HuH-7 (cell line): ENCODE results near the gene SLC6A18.
"Not testable (repeated sequence)": the region's sequence is repeated elsewhere in the genome, so short reads cannot be mapped to it uniquely, and the experiment has no call there.

Experiments
- DNase-seq: peaks from one replicate; pipeline ENCODE4 v3.0.0; 2011; ENCODE audit warnings: low spot score

The SLC6A18 gene

DNA sequence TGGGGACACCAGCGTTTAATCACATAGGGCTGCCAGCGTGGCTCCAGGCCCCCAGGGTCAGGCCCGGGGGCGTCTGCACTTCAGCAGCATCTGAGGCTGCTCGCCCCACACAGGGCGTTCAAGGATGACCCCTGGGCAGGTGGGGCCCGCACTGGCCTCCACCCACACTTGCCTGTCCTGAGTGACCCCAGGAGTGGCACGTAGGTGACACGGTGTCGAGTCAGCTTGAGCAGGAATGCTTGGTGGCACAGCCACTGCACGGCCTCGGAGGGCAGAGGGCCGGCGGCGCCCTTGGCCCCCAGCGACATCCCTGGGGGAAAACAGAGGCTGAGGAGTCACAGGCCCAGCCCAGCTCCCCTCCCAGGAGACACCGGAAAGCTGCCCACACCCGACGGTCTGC is 29.0 kb downstream of the SLC6A18 start:
- no peak for DNase-seq

- no peak for DNase-seq
These were observed 29.9 kb downstream of the SLC6A18 start for GRCh38 chr5:1255081-1255561.

GRCh38 chr5:1256776-1257175 is 31.6 kb downstream of the SLC6A18 start:
- DNase-seq: no peak

GRCh38 chr5:1257363-1257762 is 32.2 kb downstream of the SLC6A18 start:
- no peak for DNase-seq

- no peak for DNase-seq
These were observed 32.7 kb downstream of the SLC6A18 start for GRCh38 chr5:1257841-1258240.

- no peak for DNase-seq
These were observed 34.8 kb downstream of the SLC6A18 start for GRCh38 chr5:1259806-1260480.

DNA sequence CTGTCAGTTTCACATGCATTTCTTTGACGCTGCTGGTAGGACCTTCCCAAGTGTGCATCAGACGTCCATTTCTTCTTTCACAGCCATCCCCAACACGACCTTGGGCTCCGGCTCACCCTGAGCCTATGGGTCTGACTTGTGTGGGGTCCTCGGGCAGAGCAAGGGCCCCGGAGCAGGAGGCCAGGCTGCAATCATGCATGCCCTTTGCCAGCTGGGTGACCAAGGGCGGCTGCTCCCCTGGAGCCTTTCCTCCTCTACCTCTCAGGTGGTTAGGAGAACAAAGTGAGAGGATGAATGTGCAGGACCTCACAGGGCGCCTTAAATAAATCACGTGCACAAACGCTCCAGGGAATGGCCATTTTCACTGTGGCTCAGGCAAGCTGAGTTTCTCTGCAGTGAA is 36.5 kb downstream of the SLC6A18 start:
- DNase-seq: no peak

- DNase-seq: no peak
These were observed 37.2 kb downstream of the SLC6A18 start for GRCh38 chr5:1262381-1262780.

GRCh38 chr5:1264211-1264610 is 39.0 kb downstream of the SLC6A18 start:
- DNase-seq: no peak

DNA sequence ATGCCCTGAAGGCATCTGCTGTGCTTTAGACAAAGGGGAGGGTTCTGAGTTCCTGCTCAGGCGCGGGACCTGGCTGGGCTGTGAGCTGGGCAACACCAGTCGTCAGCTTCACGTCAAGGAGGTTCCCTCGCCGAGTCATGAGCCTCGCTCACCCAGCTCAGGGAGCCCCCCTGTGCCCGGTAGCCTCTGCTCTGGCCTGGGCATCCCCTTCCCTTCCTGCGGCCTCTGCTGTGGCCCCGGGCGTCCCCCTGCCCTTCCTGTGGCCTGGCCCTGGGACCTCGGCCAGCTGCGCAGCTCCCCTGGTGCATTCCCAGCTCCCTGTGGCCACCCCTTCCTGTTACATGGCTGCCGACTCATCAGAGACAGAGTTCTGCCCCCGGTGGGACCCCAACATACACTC is 39.8 kb downstream of the SLC6A18 start:
- no peak for DNase-seq

GRCh38 chr5:1265461-1266455 is 40.6 kb downstream of the SLC6A18 start:
- no peak for DNase-seq

DNA sequence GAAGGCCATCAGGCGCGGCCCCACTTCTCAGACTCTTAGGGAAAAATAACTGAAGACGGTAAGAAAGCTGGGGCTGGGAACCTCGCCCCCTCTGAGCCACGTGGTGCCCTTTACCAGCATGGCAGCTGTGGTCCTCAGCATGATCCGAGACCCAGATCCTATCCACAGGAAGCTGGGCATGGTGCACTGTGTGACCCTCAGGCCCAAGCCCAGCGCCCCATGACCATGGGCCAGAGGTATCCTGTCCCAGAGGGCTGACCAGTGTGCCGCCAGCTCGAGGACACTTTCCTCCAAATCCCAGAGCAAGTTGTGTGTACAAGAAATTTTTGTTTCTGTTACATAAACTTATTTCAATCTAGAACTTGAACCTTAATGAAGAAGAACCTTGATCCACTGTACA is 41.6 kb downstream of the SLC6A18 start:
- no peak for DNase-seq

DNA sequence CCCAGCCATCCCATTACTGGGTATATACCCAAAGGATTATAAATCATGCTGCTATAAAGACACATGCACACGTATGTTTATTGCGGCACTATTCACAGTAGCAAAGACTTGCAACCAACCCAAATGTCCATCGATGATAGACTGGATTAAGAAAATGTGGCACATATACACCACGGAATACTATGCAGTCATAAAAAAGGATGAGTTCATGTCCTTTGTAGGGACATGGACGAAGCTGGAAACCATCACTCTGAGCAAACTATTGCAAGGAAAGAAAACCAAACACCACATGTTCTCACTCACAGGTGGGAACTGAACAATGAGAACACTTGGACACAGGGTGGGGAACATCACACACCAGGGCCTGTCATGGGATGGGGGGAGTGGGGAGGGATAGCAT is 42.3 kb downstream of the SLC6A18 start:
- not testable (repeated sequence) for DNase-seq

DNA sequence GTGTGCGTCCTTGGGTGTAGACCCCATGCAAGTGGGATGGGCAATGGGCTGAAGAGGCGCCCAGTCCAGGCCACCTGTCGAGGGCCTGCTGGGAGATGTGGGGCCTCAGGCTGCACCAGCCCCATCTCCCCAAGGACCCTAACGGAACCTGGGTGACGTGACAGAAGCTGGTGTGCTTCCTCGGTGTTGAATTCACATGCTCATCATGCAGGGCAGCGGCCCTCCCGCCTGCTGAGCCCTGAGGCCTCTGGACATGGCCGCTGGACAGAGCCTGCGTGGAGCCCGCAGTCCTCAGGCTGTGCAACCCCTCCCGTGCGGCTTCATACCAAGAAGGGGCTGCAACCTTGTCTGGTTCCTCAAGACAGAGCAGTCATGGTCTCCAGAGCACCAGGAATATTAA is 42.9 kb downstream of the SLC6A18 start:
- DNase-seq: no peak

DNA sequence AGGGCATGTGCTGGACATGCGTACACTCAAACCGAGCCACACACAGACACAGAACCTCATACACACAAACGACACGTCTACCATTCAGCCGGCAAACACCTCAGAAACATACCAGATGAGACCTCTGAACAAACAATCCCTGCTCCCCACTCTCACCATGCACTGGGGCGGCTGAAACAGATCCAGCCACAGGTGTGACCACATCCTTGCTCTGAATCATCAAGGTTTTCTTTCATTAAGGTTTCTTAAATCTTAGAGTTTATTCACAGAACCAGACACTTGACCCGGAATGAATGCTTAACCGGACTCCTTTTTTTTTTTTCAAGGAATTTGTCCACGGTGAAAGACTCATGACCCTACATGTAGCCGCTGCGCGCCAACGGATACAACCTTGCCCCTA is 43.5 kb downstream of the SLC6A18 start:
- no peak for DNase-seq

DNA sequence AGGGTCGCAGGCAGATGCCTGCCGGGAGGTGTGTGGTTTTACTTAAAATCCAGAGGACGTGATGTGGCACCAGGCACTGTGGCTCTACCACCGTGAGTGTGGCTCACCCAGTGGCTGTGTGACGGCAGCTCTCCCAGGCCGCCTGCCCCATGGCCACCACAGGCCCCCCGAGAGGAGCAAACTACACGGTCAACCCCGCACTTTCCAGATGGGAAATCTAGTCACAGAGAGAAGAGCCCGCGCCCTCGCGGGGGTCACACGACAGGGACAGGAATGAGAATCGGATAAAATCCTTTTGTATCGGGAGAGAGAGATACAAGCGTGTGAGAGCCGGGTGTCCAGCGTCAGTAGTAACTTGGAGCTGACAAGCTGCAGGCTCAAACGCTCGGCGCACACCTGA is 45.2 kb downstream of the SLC6A18 start:
- no peak for DNase-seq

GRCh38 chr5:1270933-1271914 is 46.0 kb downstream of the SLC6A18 start:
- no peak for DNase-seq

DNA sequence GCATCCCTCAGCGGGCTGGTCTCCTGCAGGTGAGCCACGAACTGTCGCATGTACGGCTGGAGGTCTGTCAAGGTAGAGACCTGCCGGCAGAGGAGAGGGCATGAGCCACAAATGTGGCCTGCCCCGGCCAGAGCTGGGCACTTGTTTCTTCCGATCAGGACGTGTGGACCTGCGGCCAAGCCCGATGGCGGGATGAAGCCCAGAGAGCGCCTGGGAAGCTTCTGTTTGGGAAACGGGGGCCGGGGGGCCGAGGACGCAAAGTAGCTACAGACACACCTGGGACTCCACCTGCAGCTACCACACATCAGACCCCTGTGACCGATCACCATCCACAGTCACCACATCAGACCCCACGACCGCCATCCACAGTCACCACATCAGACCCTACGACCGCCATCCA is 47.0 kb downstream of the SLC6A18 start:
- no peak for DNase-seq

- DNase-seq: no peak
These were observed 48.6 kb downstream of the SLC6A18 start for GRCh38 chr5:1273745-1274144.

- no peak for DNase-seq
These were observed 49.3 kb downstream of the SLC6A18 start for GRCh38 chr5:1274471-1274870.

GRCh38 chr5:1275397-1276391 is 50.5 kb downstream of the SLC6A18 start:
- DNase-seq: not testable (repeated sequence)
